ENCODE data around the gene MRTO4.
"Not testable (repeated sequence)": the region's sequence is repeated elsewhere in the genome, so short reads cannot be mapped to it uniquely, and the experiment has no call there.

Gene MRTO4

DNA sequence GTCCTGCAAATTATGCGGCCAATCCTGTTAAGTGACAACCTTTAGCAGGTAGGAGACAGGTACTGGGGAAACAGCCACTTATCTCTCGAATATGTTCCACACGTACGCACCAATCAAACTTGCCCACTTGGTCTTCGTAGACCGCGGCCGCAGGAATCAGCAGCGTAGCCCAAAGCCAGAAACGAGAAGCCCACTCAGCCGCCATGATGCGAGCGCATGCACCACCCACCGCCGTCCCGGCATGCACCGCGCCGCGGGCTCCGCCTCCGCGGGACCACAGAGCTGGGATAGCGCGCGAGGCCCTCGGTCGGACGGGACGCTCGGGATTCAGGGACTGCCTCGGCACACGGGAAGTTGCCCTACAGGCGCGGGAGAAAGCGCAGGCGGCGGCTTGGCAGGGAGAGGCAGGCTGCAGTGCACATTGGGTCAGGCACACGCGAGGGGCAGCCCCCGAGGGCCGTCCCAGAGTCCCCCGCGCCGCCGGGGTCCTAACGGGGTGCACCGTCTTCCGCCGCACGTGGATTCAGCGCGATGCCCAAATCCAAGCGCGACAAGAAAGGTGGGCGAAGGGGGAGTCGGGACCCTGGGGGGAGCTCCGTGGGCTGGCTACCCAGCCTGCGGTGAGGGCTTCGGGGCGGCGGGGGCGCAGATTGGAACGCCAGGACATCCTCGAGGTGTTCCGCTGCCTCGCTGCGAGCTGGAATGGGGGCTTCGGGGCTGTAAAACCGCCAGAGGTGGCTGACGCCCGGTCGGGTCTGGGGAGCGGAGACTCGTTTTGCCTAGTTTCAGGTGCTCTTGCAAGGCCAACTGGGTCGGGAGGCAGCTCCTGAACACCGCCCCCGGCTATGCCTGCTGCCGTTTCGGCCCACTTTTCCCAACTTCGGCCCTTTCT lies at the start of gene MRTO4, which contains the start of gene EMC1:
Gene MRTO4, plus strand, starts transcription at position 501 of the 892 bp plus-strand sequence. Its CDS starts 31 bp downstream, at position 532.
Gene EMC1, minus strand, starts transcription at position 220 of the 892 bp plus-strand sequence. Its CDS starts 15 bp downstream, at position 205.
- DNase-seq (ENCODE audit: low spot score): peak; percentile 83

DNA sequence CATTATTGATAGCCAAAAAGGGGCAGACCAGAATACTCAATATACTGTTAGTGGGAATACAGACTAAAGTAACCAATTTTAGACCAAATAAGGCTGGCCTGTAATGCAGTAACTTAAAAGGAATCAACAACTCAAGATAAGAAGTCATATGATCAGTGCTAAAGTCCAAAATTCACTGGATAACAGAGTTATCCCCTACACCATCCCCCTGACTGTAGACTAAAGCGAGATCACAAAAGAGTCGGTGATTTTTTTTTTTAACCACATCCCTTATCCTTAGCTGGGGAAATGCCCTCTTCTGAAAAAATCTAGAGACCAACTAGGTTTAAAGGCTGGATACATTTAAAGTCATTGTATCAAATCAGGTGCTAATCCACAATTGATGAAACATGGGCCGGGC lies 49.2 kb upstream of the MRTO4 start:
- no peak for DNase-seq (ENCODE audit: low spot score)

DNA sequence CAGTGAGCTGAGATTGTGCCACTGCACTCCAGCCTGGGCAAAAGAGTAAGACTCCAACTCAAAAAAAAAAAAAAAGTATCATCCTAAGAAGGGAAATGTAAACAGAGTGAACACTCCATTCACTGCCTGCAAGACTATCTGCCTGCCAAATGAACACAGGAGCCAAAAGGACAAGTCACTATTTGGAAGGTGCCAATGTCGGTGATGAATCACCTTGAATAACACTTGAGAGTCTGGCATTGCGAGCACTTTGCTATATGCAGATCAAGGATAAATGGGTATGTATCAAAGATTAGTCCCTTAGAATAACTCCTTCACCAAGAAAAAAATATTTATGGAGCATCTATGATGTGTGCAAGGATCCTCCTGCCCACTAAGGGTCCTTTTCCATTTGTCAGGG lies 48.2 kb upstream of the MRTO4 start:
- DNase-seq (ENCODE audit: low spot score): no peak

DNA sequence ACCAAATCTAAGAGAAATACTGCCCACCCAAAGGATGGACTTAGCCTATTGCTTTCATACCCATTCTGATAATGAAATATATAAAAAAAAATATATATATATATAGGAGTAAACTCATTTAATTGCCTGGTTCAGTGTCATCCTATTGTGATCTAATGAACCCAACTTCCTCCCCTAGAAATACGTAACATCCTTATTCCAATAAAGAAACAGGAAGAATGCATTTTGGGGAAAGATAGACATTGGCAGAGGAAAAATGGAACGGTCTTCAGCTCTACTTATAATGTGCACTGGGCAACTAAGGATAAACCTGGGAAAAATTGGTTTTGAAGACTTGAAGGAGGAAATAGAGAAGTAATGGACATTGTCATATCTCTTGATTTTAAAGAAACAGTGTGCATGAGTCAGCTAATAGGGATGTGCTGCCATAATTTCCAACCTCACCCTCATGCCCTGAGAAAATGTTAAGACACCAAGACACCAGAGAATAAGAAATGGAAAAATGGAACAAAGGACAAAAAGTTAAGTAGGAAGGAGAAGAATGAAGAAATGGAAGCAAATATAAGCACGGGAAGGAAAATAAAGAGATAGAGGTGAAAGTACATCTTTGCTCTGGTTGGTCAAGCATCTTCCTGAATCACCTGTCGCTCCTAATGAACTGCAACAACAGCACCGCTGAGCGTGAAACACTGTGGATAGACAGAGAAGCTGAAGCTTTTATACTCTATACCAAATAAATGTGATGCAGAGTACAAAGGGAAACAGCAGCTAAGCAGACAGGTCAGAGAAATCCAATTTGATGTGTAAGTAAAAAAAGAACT lies 46.9 kb upstream of the MRTO4 start:
- DNase-seq (ENCODE audit: low spot score): no peak

DNA sequence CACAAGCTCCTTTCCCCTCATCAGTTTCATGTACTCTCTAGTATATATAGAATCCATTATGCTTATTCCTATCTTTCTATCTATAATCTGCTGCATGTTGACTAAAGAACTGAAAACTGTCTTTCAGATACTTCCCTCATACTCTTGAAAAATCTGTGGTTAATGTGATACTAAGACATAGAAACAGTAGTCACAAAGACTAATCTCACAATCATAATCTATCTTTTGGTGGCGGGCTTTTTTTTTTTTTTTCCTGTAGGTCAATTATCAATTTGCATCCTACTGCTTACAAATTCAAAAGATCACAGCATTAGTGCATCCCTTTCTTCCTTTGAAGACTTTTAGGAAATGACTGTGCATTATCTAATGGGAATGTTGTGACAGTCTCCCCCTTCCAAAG lies 46.2 kb upstream of the MRTO4 start:
- no peak for DNase-seq (ENCODE audit: low spot score)

DNA sequence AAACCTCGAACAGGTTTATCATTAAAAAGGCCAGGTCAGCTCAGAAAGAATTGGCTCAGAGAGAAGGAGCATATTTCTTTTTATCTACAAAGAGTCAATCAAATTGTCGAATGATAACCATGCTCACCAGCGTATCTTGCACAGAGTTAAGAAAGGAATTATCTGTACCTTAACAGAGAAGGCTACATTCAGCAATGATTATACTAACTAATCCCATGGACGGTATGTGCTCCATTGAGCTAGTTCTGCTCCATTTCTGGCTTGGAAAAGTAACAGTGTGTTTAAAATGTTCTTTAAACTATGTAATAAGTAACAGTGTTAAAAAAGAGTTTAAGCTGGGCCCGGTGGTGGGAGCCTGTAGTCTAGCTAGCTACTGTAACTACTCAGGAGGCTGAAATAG lies 45.8 kb upstream of the MRTO4 start:
- DNase-seq (ENCODE audit: low spot score): no peak

DNA sequence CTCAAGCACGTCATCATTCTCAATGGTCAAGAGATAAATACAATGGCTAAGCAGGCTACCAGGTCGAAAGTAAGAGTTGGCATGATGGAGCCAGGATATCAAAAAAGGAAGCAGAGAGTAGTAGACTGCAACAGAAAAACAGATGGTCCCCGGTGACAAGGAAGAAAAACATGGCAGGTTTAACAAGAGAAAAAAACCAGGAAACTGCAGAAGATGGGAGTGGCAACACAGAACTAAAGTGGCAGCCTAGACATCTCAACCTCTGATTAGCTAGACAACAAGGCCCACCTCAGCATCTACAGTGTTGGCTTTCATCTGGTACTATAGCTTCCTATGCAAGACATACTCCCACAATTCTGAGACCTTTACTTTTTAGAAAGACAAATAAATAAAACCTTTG lies 44.7 kb upstream of the MRTO4 start:
- no peak for DNase-seq (ENCODE audit: low spot score)

DNA sequence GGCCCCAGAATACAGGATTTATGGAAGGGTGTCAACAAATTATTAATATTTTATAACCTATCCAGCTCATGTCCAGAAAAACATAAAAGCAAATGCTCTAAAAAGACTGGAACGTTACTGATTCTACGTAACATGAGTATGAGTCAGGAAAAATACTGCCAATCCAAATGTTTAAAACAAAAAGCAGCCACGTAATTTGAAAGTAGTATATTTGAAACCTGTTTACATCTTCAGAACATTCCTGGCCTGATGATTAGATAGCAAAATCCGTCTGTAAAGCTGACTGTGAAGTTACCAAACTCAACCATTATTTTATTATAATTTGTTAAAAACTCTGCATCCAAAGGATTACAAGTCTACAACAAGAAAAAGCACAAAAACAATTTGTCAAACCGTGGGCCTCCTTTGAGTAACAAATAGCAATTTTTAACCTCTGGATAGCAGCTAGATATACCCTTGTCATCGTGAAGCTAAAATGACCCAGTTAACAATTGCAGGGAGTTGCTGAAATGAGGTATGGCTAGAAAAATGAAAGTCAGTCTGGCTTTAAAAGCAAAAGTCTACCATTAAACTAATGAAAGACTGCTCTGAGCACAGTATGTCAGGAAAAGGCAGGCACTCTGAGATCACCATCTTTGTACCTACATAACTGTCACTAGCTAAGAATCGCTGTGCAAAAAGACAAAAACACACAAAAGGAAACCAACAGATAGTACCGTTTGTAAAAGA lies 42.7 kb upstream of the MRTO4 start:
- DNase-seq (ENCODE audit: low spot score): no peak

DNA sequence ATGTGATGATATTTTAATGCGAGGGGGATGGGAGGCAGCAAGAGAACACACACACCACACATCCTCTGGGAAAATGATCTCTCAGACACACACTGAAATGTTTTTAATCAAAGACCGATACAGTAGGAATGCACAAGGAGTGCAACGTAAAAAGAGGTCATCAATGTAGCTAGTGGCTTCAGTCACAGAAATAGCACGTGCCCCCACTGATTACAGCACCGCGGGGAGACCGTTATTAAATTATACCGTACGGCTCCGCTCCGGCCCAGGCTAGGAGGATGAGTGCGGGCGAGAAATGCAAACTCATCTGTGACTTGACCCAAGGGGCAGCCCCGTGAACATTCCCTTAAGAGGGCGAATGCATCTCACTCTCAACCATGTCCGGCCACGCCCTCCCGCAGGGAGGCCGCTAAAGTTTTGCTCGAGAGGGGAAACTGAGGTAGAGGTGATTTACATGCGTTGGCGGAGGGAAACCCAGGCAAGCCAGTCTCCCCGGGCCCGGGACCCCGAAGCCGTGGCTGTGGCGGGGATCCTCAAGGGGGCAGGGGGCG lies 42.1 kb upstream of the MRTO4 start:
- peak; percentile 19 for DNase-seq (ENCODE audit: low spot score)

DNA sequence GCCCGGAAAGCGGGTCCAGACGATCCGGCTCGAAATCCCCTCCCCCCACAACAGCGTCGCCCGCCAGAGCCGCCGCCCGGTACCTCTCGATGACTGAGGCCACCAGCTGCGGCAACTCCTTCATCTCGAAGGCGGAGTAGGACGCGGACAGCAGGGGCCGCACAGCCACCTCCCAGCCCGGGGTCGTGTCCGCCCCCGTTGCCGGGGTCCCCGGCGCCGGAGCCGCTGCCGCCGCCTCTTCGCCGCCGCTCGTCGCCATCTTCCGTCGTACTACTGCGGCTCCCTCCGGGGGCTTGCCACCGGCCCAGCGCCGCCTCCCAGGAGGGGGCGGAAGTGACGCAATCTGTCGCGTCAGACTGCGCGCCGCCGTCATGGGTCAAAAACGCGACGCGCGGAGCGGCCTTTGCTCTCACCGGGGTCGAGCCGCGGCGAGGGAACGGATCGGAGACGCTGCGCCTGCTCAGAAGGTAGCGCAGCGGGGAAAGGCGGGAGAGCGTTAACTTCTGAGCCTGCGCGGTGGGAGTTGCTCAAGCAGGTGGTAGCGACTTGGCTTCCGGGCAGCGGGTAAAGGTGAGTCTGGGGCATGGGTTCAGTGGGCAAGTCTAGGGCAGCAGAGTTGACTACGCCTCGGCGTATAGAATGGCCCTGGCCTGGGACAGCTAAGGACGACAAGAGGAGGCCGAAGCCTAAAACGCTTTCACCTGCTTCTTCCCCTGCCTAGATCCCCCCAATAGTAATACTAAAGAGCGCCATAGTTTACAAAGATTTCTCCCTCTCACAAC lies 41.4 kb upstream of the MRTO4 start, which contains the start of gene UBR4:
Gene UBR4, minus strand, starts transcription at position 277 of the 782 bp plus-strand sequence. Its CDS starts 18 bp downstream, at position 259.
- peak; percentile 96 for DNase-seq (ENCODE audit: low spot score)

DNA sequence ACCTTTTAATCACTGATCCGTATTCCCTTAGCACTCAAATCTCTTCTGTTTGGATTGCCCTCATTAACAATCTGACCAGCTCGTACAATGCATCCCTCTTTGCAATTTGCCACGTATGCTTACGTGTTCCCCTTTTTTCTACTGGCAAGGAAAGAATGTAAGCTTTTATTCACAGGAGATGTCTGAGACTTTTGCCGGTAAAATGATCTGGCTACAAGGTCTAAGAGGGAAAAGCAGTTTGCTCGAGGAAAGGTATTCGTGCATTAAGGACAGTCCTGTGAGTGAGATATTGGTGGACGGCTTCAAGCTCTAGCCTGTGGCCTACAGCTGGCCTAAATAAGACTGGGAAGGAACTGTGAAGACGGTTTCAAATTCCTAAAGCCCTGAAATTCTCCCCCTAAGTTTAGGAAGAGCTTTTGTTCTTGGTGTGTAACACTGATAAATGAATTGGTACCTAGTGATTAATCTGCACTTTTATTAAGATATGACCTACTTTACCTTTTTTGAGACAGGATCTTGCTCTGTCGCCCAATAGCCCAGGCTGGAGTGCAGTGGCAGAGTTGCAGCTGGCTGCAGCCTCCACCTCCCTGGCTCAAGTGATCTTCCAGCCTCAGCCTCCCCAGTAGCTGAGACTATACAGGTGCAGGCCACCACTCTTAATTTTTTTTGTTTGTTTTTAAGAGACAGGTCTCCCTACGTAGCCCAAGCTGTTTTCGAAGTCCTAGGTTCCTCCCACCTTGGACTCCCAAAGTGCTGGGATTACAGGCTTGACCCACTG lies 40.6 kb upstream of the MRTO4 start:
- DNase-seq (ENCODE audit: low spot score): no peak

DNA sequence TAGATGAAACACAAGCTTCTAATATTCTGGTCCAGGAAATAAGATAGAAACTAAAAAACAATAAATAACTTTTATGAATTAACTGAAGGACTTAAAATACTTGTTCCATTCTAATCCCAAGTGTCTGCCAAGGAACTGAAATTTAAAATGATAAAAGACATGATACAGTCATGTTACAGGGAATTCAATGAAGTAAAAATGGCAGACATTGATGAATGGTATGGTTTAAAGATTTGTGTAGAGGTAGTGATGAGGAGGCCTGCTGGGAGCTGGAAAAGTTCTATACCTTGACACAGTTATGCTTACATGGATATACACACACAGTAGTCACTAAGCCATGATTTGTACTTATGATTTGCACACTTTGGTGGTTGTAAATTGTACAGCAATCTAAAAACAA lies 39.4 kb upstream of the MRTO4 start:
- DNase-seq (ENCODE audit: low spot score): no peak

DNA sequence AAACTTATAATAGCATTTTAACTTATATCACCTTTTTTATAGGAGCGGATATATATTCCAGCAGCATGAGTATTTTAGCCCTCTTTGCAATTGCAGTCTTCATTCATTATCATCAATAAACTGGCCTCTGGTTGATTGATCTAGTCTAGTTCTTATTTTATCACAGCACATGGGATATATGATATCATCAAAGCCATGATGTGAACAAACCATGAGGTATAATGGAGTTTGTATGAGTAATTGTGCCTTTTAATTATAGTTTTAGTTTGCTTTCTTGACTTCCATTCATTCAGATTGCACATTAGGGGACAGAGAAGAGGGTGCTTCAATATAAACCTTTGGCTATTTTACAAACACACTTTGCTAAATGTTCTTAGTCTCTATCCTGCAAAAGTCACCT lies 38.0 kb upstream of the MRTO4 start:
- DNase-seq (ENCODE audit: low spot score): no peak

DNA sequence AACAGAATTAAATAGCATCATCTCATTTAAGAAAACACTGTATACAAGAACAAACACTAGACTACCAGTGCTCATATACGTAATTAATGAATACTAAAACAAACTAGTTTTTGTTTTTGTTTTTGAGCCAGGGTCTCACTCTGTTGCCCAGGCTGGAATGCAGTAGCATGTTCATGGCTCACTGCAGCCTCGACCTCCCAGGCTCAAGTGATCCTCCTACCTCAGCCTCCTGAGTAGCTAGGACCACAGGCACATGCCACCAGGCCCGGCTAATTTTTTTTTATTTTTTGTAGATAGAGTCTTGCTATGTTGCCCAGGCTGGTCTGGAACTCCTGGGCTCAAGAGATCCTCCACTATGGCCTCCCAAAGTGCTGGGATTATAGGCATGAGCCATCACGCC lies 35.0 kb upstream of the MRTO4 start:
- not testable (repeated sequence) for DNase-seq (ENCODE audit: low spot score)

DNA sequence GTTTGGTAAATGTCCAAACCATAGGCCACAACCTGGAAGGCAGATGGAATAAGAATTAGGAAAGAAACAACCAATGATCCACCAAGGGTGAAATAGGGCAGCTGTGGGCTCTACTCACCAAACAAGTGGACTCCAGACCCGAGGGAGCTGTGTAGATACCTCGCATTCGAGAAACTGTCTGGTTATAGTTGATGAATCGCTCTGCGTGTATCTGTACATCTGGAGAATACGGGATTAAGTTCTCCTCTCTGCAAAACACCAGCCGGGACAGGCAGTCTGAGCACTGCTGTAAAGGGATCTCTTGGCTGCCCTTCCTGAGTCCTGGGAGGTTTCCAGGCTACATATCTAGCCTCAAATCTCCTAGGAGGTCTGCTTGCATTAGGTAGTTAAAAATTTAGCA lies 32.2 kb upstream of the MRTO4 start:
- no peak for DNase-seq (ENCODE audit: low spot score)

DNA sequence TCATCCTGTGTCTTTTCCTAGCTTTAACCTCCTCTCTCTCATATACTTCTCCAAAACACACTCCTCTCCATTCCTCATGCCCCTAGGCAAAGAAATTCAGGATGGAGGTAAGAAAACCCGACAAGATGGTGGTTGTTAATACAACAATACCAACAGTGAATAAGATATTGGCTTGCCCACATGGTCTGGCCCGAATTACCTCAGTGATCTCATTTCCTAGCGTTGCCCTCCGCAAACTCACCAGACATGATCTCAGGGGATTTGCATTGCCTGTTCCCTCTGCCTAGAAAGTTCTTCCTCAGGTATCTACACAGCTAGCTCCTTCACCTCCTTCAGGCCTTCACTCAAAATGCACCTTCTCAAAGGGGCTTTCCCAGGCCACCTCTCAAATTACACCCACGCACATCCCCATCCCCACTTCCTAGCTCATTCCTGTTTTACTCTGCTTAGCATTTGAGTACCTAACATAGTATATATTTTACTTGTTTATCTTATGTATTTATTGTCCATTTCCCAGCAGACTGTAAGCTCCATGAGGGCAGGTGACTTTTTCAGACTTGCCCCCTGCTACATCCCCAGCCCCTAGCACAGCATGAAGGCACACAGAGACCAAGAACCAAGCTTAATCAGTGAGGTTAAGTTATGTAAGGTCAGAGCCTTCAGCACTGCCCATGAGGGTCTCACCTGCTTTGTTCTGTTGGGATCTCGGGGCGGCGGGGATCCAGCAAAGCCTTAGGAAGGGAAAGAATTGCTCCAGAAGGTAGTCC lies 31.3 kb upstream of the MRTO4 start:
- DNase-seq (ENCODE audit: low spot score): no peak

DNA sequence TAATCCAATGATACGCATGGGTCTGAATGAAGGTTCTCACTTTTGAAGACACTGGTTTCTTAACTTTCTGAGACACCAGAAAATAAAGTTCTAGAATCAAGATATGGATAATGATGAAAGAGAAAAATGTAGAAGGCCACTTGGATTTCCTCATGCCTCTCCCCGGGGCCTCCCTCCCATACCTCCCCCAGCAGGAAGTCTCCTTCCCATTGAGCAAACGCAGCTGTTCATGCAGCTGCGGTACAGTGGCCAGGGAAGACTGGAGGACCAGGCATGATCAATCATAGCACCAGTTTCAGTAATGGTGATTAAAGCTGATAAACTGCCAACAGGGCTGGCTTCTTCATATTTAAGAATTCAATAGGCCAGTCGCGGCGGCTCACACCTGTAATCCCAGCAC lies 30.6 kb upstream of the MRTO4 start:
- no peak for DNase-seq (ENCODE audit: low spot score)

DNA sequence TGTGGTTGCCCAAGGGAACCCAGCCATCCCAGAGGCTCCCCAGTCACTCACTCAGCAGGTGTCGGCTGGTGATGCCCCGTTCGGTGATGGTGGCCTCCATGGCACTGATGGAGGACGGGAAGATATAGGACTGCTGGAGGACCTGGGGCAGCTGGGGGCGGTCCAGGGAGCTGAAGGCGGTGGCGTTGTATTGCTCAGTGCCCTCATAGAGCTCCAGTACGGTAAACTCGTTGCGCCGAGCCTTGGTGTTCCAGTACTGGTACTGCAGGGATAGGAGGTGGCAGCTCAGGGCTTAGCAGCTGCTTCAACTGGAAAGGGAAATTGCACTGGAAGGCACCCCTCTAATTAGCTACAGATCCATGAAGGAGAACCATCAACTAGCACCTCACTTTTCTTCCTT lies 29.0 kb upstream of the MRTO4 start:
- no peak for DNase-seq (ENCODE audit: low spot score)
